ENCODE data around the gene RNFT2.
"Not testable (repeated sequence)": the region's sequence is repeated elsewhere in the genome, so short reads cannot be mapped to it uniquely, and the experiment has no call there.

RNFT2 gene

DNA sequence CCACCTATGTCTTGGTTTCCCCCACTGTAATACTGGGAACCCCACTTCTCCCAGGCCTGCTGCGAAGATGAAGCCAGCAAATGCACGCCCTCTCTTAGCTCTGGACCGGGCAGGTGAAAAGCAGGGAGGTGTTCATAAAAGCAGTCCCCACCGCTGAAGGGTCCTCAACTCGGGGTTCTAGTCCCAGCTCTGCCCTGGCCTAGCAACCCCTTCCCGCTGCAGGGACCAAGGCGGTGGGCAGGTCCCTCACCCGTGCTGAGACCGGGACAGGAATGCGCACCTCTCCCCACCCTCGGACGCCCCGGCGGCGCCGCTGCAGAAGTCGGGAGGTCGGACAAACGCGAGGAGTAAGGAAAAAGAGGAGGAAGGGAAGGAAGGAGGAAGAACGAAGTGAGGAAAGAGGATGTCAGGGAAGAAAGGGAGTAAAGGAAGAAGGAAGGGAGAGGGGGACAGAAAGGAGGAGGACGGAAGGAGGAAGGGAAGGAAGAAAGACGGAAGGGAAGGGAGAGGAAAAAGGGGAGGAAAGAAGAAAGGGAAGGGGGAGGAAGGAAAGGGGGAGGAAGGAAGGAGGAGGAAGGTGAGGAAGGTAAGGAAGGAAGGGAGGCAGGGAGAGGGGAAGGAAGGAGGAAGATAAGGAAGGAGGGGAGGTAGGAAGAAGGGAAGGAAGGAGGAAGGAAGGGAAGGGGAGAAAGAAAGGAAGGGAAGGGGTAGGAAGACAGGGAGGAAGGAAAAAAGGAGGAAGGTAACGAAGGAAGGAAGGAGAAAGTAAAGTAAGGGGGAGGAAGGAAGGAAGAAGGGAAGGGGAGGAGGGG lies 947 bp upstream of the RNFT2 start (continued):
- TF ChIP-seq, protein P1, sequence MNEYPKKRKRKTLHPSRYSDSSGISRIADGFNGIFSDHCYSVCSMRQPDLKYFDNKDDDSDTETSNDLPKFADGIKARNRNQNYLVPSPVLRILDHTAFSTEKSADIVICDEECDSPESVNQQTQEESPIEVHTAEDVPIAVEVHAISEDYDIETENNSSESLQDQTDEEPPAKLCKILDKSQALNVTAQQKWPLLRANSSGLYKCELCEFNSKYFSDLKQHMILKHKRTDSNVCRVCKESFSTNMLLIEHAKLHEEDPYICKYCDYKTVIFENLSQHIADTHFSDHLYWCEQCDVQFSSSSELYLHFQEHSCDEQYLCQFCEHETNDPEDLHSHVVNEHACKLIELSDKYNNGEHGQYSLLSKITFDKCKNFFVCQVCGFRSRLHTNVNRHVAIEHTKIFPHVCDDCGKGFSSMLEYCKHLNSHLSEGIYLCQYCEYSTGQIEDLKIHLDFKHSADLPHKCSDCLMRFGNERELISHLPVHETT (tag by site-specific recombination; IDR thresholded peaks at IDR 0.05): peak; percentile 83
- TF ChIP-seq GLI4 (tag by site-specific recombination; IDR thresholded peaks at IDR 0.05) (peak; percentile 18; the same call in 1 of the 2 replicates), ZNF626 (tag by site-specific recombination; IDR thresholded peaks at IDR 0.05) (no peak), ZNF169 (tag by site-specific recombination; IDR thresholded peaks at IDR 0.05) (0 out of 2 replicates have a peak, but pooled peaks have one; percentile 52), ZNF394 (tag by site-specific recombination; IDR thresholded peaks at IDR 0.05; ENCODE audit: borderline replicate concordance) (no peak), OVOL3 (tag by site-specific recombination; IDR thresholded peaks at IDR 0.05) (no peak), ZNF664 (tag by site-specific recombination; IDR thresholded peaks at IDR 0.05) (no peak), ZSCAN16 (tag by site-specific recombination; IDR thresholded peaks at IDR 0.05) (peak; percentile 58; the same call in 1 of the 2 replicates), ZBTB17 (tag by site-specific recombination; IDR thresholded peaks at IDR 0.05) (peak; percentile 24; the same call in 1 of the 2 replicates), ZFP69B (tag by site-specific recombination; IDR thresholded peaks at IDR 0.05) (peak; percentile 72), ZNF157 (tag by site-specific recombination; IDR thresholded peaks at IDR 0.05) (peak; percentile 51; the same call in 1 of the 2 replicates)
- TF ChIP-seq, protein P2, sequence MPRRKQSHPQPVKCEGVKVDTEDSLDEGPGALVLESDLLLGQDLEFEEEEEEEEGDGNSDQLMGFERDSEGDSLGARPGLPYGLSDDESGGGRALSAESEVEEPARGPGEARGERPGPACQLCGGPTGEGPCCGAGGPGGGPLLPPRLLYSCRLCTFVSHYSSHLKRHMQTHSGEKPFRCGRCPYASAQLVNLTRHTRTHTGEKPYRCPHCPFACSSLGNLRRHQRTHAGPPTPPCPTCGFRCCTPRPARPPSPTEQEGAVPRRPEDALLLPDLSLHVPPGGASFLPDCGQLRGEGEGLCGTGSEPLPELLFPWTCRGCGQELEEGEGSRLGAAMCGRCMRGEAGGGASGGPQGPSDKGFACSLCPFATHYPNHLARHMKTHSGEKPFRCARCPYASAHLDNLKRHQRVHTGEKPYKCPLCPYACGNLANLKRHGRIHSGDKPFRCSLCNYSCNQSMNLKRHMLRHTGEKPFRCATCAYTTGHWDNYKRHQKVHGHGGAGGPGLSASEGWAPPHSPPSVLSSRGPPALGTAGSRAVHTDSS (tag by site-specific recombination; IDR thresholded peaks at IDR 0.05): no peak

DNA sequence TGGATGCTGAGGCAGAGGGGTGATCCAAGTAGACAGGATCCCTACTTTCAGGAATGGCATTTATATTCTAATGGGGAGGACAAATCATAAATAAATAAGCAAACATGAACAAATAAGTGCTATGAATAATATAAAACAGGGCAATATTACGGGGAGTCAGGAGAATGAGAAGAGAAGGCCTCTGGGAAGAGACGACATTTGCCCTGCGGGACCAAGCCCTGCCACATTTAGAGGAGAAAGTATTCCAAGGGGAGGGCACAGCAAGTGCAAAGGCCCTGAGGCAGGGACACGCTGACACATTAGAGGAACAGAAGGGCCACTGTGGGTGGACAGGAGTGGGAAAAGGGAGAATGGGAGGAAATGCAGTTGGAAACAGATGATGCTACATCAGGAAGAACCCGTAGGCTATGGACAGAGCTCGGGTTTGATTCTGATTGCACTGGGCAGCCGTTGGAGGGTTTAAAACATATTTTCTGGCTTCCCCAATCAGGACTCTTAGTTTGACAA lies 1.3 kb downstream of the RNFT2 start:
- POLR2A ChIA-PET: no interaction called here
- no peaks in the 10 kb centered on the region for H3K9me3 ChIP-seq (ENCODE audit: control insufficient read depth, insufficient read depth, low read depth, low read length)
- H3K27ac ChIP-seq (ENCODE audit: extremely low read depth, low read depth, low read length): no peak overlapping the region
- CTCF ChIA-PET: interaction anchor here (0.6 kb wide), 1 partner anchor 21 kb away, joined by 3 read pairs; no protein-coding TSS in a partner anchor
- H3K36me3 ChIP-seq (ENCODE audit: control insufficient read depth in 2 of 2, insufficient read depth in 1 of 2, low read length in 2 of 2): peaks cover 18 to 37% of the 10 kb centered on the region in 2 experiments
- peaks cover 12% of the 10 kb centered on the region for H3K4me1 ChIP-seq (ENCODE audit: control insufficient read depth, insufficient read depth, low read length)
- no peak overlapping the region for H3K4me3 ChIP-seq (ENCODE audit: low read depth, low read length)
- TF ChIP-seq ZNF623 (tag by site-specific recombination; IDR thresholded peaks at IDR 0.05) (peak; percentile 96), ZNF169 (tag by site-specific recombination; IDR thresholded peaks at IDR 0.05) (no peak), MYNN (tag by site-specific recombination; IDR thresholded peaks at IDR 0.05; ENCODE audit: borderline replicate concordance) (0 out of 2 replicates have a peak, but pooled peaks have one; percentile 45)

DNA sequence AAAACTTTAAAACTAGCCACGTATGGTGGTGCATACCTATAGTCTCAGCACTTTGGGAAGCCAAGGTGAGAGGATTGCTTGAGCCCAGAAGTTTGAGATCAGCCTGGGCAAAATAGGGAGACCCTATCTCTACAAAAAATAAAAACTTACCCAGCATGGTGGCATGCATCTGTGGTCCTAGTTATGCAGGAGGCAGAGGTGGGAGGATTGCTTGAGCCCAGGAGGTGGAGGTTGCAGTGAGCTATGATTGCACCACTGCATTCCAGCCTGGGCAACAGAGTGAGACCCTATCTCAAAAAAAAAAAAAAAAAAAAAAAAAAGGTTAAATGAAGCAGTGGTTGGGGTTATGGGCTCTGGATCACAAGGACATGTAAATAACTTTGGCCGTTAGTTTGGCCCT lies 4.7 kb downstream of the RNFT2 start:
- H3K4me1 ChIP-seq (ENCODE audit: control insufficient read depth, insufficient read depth, low read length): not testable (repeated sequence)

More for the DNA sequence above, 4.7 kb downstream of the RNFT2 start:
- H3K9me3 ChIP-seq (ENCODE audit: control insufficient read depth, insufficient read depth, low read depth, low read length); H3K27ac ChIP-seq (ENCODE audit: extremely low read depth, low read depth, low read length); CTCF ChIA-PET; H3K4me3 ChIP-seq (ENCODE audit: low read depth, low read length): not testable (repeated sequence)
- POLR2A ChIA-PET: interaction anchor here (0.7 kb wide), 1 partner anchor 154 kb away, joined by 3 read pairs; no protein-coding TSS in a partner anchor
- peaks cover 18 to 29% of the 10 kb centered on the region in 2 experiments for H3K36me3 ChIP-seq (ENCODE audit: control insufficient read depth in 2 of 2, insufficient read depth in 1 of 2, low read length in 2 of 2)
- TF ChIP-seq, protein P3, sequence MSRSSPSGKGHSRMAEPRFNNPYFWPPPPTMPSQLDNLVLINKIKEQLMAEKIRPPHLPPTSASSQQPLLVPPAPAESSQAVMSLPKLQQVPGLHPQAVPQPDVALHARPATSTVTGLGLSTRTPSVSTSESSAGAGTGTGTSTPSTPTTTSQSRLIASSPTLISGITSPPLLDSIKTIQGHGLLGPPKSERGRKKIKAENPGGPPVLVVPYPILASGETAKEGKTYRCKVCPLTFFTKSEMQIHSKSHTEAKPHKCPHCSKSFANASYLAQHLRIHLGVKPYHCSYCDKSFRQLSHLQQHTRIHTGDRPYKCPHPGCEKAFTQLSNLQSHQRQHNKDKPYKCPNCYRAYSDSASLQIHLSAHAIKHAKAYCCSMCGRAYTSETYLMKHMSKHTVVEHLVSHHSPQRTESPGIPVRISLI (tag by site-specific recombination; IDR thresholded peaks at IDR 0.05): peak; percentile 66; the same call in 1 of the 2 replicates
- peak; percentile 87; the same call in 1 of the 2 replicates for TF ChIP-seq ZNF121 (tag by site-specific recombination; IDR thresholded peaks at IDR 0.05)
